Loucy (cell line): Measurements from ENCODE around the gene FBLN5.

Source experiments
- H2AFZ ChIP-seq: fragments of 200-600 bp; sonication (generic); 2 replicates; pipeline ENCODE4 v1.6.0; 2016; ENCODE audit warnings: antibody characterized with exemption, mild to moderate bottlenecking, low read length, moderate library complexity
- H3F3A ChIP-seq: fragments of 200-600 bp; 2 replicates; pipeline ENCODE4 v1.6.0; 2016; ENCODE audit warnings: antibody characterized with exemption, low read depth, mild to moderate bottlenecking
- H3K27me3 ChIP-seq: fragments of 200-600 bp; sonication (generic); 2 replicates; pipeline ENCODE4 v1.6.1; 2014; ENCODE audit warnings: low read length, mild to moderate bottlenecking; ENCODE audit not compliant: insufficient read depth, poor library complexity, severe bottlenecking
- H3K36me3 ChIP-seq: fragments of 200-600 bp; sonication (generic); 2 replicates; pipeline ENCODE4 v1.6.1; 2016; ENCODE audit warnings: low read length; ENCODE audit not compliant: insufficient read depth
- H3K4me1 ChIP-seq: fragments of 200-600 bp; sonication (generic); 2 replicates; pipeline ENCODE4 v1.5.1; 2014; ENCODE audit warnings: low read length, mild to moderate bottlenecking; ENCODE audit not compliant: insufficient read depth, poor library complexity, severe bottlenecking
- H3K4me2 ChIP-seq: fragments of 200-600 bp; sonication (generic); 2 replicates; pipeline ENCODE4 v1.6.0; 2014; ENCODE audit warnings: antibody characterized with exemption, low read length, low read depth, mild to moderate bottlenecking; ENCODE audit not compliant: poor library complexity, severe bottlenecking
- H3K4me3 ChIP-seq: fragments of 200-600 bp; sonication (generic); 2 replicates; pipeline ENCODE4 v1.5.1; 2014; ENCODE audit warnings: low read length, mild to moderate bottlenecking, mixed read lengths; ENCODE audit not compliant: poor library complexity, severe bottlenecking
- H3K79me2 ChIP-seq: fragments of 200-600 bp; sonication (generic); 2 replicates; pipeline ENCODE4 v1.6.1; 2014; ENCODE audit warnings: low read length; ENCODE audit not compliant: insufficient read depth
- H3K9ac ChIP-seq: fragments of 200-600 bp; sonication (generic); 2 replicates; pipeline ENCODE4 v1.6.0; 2014; ENCODE audit warnings: mild to moderate bottlenecking, low read depth, low read length, moderate library complexity; ENCODE audit not compliant: poor library complexity, severe bottlenecking
- H3K9me2 ChIP-seq: fragments of 200-600 bp; sonication (generic); replicated peaks from 2 replicates; pipeline ENCODE4 v1.6.1; 2016; ENCODE audit warnings: low read depth, low read length, mixed read lengths
- H3K9me3 ChIP-seq: fragments of 200-600 bp; sonication (generic); 2 replicates; pipeline ENCODE4 v1.6.1; 2014; ENCODE audit warnings: mild to moderate bottlenecking, antibody characterized with exemption, low read length, low read depth; ENCODE audit not compliant: insufficient read depth
- H4K20me1 ChIP-seq: fragments of 200-600 bp; sonication (generic); 2 replicates; pipeline ENCODE4 v1.6.0; 2014; ENCODE audit warnings: antibody characterized with exemption, low read length, mild to moderate bottlenecking; ENCODE audit not compliant: insufficient read depth, poor library complexity, severe bottlenecking
- EZH2phosphoT487 ChIP-seq: fragments of 200-600 bp; IDR thresholded peaks from 2 replicates; pipeline ENCODE4 v1.6.1; 2018; ENCODE audit warnings: antibody characterized with exemption, mild to moderate bottlenecking, moderate library complexity, borderline replicate concordance
- TF ChIP-seq, protein P1 (sequence below): fragments of 200-600 bp; sonication (generic); conservative IDR thresholded peaks from 2 replicates; pipeline ENCODE4 v1.5.1; 2014; ENCODE audit warnings: mild to moderate bottlenecking, antibody characterized with exemption, low read length

The FBLN5 gene

DNA sequence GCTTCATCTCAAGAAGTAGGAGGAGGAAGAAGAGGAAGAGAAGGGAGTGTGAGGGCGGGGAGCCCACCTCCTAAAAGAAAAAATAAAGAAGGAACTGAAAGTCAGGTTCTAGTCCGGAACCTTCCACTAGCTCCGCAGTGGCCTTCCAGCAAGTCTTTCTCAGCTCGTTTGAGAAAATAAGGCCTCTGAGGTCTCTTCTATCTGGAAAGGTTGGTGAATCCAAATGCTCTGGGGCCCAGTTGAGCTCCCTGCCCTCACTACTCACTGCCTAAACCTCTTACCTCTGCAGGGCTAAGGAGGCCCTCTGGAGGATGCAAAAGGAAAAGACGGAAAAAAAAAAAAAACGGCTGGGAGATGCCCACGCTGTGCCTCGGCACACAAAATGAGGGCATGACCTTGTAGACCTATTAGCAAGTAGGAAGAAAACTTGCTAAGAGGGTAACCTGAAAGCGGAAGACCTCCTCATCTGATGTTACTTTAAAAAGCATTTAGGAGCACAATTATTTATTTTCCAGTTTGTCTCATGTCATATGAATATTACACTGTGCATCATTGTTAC, 35.9 kb downstream of the FBLN5 start:
- Histone ChIP-seq H3K4me3 (no peak overlapping the region), H4K20me1 (no peaks in the 10 kb centered on the region), H3K9me2 (no peaks in the 10 kb centered on the region), H3K4me2 (no peak overlapping the region), H3K36me3 (no peaks in the 10 kb centered on the region), H3K9me3 (no peaks in the 10 kb centered on the region), H3K9ac (no peak overlapping the region), H3K79me2 (no peaks in the 10 kb centered on the region), H3F3A (no peaks in the 10 kb centered on the region), H3K4me1 (no peaks in the 10 kb centered on the region), H3K27me3 (no peaks in the 10 kb centered on the region), H2AFZ (peak overlapping the region; percentile 73)
- no peak for TF ChIP-seq EZH2phosphoT487
- TF ChIP-seq, protein P1, sequence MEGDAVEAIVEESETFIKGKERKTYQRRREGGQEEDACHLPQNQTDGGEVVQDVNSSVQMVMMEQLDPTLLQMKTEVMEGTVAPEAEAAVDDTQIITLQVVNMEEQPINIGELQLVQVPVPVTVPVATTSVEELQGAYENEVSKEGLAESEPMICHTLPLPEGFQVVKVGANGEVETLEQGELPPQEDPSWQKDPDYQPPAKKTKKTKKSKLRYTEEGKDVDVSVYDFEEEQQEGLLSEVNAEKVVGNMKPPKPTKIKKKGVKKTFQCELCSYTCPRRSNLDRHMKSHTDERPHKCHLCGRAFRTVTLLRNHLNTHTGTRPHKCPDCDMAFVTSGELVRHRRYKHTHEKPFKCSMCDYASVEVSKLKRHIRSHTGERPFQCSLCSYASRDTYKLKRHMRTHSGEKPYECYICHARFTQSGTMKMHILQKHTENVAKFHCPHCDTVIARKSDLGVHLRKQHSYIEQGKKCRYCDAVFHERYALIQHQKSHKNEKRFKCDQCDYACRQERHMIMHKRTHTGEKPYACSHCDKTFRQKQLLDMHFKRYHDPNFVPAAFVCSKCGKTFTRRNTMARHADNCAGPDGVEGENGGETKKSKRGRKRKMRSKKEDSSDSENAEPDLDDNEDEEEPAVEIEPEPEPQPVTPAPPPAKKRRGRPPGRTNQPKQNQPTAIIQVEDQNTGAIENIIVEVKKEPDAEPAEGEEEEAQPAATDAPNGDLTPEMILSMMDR: peak; percentile 73

DNA sequence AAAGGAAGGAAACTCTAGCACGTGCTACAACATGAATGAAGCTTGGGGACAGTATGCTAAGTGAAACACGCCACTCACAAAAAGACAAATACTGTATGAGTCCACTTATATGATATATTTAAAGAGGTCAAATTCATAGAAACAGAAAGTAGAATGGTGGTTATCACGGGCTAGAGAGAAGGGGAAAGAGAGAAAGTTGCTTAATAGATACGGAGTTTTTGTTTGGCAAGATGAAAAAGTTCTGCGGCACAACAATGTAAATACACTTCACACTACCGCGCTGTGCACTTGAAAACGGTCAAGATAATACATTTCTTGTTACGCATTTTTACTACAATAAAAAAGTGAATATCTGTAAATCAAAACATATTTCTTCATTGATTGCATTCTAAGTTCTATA, 37.3 kb downstream of the FBLN5 start:
- TF ChIP-seq, protein P1: no peak
- TF ChIP-seq EZH2phosphoT487: no peak

DNA sequence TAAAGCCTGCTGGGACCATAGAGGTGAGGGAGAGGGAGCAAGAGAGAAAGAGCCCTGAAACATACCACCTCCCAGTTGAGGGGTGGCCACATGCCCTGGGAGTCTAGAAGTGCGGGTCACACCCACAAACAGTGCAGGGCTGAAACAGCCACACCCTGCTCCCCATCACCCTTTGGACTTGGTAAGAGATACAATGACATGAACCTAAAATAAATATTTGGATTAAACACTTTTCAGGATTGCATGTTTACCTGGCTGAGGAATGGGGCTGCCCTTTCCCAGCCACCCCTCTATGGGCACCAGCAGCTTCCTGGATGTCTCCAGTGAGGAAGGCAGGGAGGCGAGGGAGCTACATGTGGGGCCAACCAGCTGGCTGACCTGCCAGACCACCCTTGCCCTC, 41.1 kb downstream of the FBLN5 start:
- no peak overlapping the region for H3K9ac ChIP-seq
- TF ChIP-seq, protein P1: no peak
- no peak for TF ChIP-seq EZH2phosphoT487
- H3K4me2 ChIP-seq: no peak overlapping the region
- no peaks in the 10 kb centered on the region for H4K20me1 ChIP-seq
- no peaks in the 10 kb centered on the region for H3K27me3 ChIP-seq
- no peaks in the 10 kb centered on the region for H3F3A ChIP-seq
- no peaks in the 10 kb centered on the region for H3K79me2 ChIP-seq
- H2AFZ ChIP-seq: no peak overlapping the region
- no peaks in the 10 kb centered on the region for H3K36me3 ChIP-seq
- H3K9me2 ChIP-seq: no peaks in the 10 kb centered on the region
- H3K4me3 ChIP-seq: no peak overlapping the region
- H3K9me3 ChIP-seq: no peaks in the 10 kb centered on the region
- no peaks in the 10 kb centered on the region for H3K4me1 ChIP-seq

More for the DNA sequence above, 37.3 kb downstream of the FBLN5 start:
- Histone ChIP-seq H2AFZ (no peak overlapping the region), H3K9me2 (no peaks in the 10 kb centered on the region), H3K4me3 (no peak overlapping the region), H3K27me3 (no peaks in the 10 kb centered on the region), H4K20me1 (no peaks in the 10 kb centered on the region), H3K4me1 (no peaks in the 10 kb centered on the region), H3F3A (no peaks in the 10 kb centered on the region), H3K4me2 (no peak overlapping the region), H3K9ac (no peak overlapping the region), H3K36me3 (no peaks in the 10 kb centered on the region), H3K79me2 (no peaks in the 10 kb centered on the region), H3K9me3 (no peaks in the 10 kb centered on the region)
